Measurements from ENCODE around the gene DMD.
"Not testable (repeated sequence)": the region's sequence is repeated elsewhere in the genome, so short reads cannot be mapped to it uniquely, and the experiment has no call there.

The DMD gene

GRCh38 chrX:31499109-31499508 lies 1712.2 kb downstream of the DMD start:
- peak; percentile 82 for DNase-seq

GRCh38 chrX:31497086-31497485 lies 1714.3 kb downstream of the DMD start:
- DNase-seq: peak; percentile 58

- DNase-seq: no peak
Observed at GRCh38 chrX:31487951-31488350, 1723.4 kb downstream of the DMD start.

GRCh38 chrX:31483336-31483735 lies 1728.0 kb downstream of the DMD start:
- peak; percentile 65 for DNase-seq

GRCh38 chrX:31480696-31481095 lies 1730.7 kb downstream of the DMD start:
- no peak for DNase-seq

GRCh38 chrX:31471229-31471628 lies 1740.1 kb downstream of the DMD start:
- DNase-seq: no peak

GRCh38 chrX:31470753-31471152 lies 1740.6 kb downstream of the DMD start:
- not testable (repeated sequence) for DNase-seq

- DNase-seq: no peak
Observed at GRCh38 chrX:31464306-31464915, 1746.9 kb downstream of the DMD start.

- DNase-seq: no peak
Observed at GRCh38 chrX:31461266-31461665, 1750.1 kb downstream of the DMD start.

- peak; percentile 5 for DNase-seq
Observed at GRCh38 chrX:31459361-31459760, 1752.0 kb downstream of the DMD start.

GRCh38 chrX:31449965-31450364 lies 1761.4 kb downstream of the DMD start:
- DNase-seq: peak; percentile 18

GRCh38 chrX:31449081-31449480 lies 1762.3 kb downstream of the DMD start:
- DNase-seq: no peak

- peak; percentile 28 for DNase-seq
Observed at GRCh38 chrX:31445542-31445941, 1765.8 kb downstream of the DMD start.

GRCh38 chrX:31443654-31444053 lies 1767.7 kb downstream of the DMD start:
- DNase-seq: no peak

GRCh38 chrX:31440546-31440945 lies 1770.8 kb downstream of the DMD start:
- no peak for DNase-seq

GRCh38 chrX:31436424-31436823 lies 1774.9 kb downstream of the DMD start:
- no peak for DNase-seq

- DNase-seq: peak; percentile 64
Observed at GRCh38 chrX:31435592-31435991, 1775.8 kb downstream of the DMD start.

GRCh38 chrX:31433856-31434255 lies 1777.5 kb downstream of the DMD start:
- DNase-seq: no peak

GRCh38 chrX:31429915-31430314 lies 1781.4 kb downstream of the DMD start:
- DNase-seq: no peak

- DNase-seq: peak; percentile 74
Observed at GRCh38 chrX:31423609-31424189, 1787.7 kb downstream of the DMD start.

GRCh38 chrX:31421441-31421840 lies 1789.9 kb downstream of the DMD start:
- no peak for DNase-seq

- no peak for DNase-seq
Observed at GRCh38 chrX:31420711-31421151, 1790.6 kb downstream of the DMD start.

GRCh38 chrX:31420302-31420701 lies 1791.0 kb downstream of the DMD start:
- DNase-seq: no peak

- peak; percentile 62 for DNase-seq
Observed at GRCh38 chrX:31397119-31397518, 1814.2 kb downstream of the DMD start.

GRCh38 chrX:31392513-31392912 lies 1818.8 kb downstream of the DMD start:
- no peak for DNase-seq
